ENCODE measurements around the gene FZD8. TPM values are rescaled to one million over a fixed set of nuclear protein-coding genes. Genes with fewer than 3 reads are reported as not detected.

Gene FZD8
- total RNA-seq, 1 experiment from 2014 or later = 13.8 TPM

GRCh38 chr10:35632027-35632426 is 10.1 kb downstream of the FZD8 start:
- Histone ChIP-seq H3K79me1 (ENCODE audit: insufficient read depth, low read depth, low read length, poor library complexity, severe bottlenecking) (no peaks in the 10 kb centered on the region), H2BK12ac (ENCODE audit: insufficient read length, low read depth, low read length) (no peak overlapping the region), H3K79me2 (ENCODE audit: insufficient read depth, low read length) (no peaks in the 10 kb centered on the region), H4K8ac (replicated peaks; ENCODE audit: insufficient read length, low read depth, low read length) (no peak overlapping the region), H2BK5ac (ENCODE audit: insufficient read length, low read length) (no peak overlapping the region), H3T11ph (ENCODE audit: low read length) (no peak overlapping the region), H3K27me3 (ENCODE audit: insufficient read depth, low read length) (no peaks in the 10 kb centered on the region), H3K14ac (ENCODE audit: insufficient read depth, low read length) (no peak overlapping the region), H3K4ac (ENCODE audit: low read depth, low read length) (no peak overlapping the region), H3K27ac (ENCODE audit: insufficient read length, low read depth, low read length) (no peak overlapping the region), H4K5ac (ENCODE audit: insufficient read length, low read depth, low read length) (no peak overlapping the region), H2BK20ac (ENCODE audit: low read depth, low read length, poor library complexity, severe bottlenecking) (no peak overlapping the region), H3K23me2 (ENCODE audit: insufficient read length, low read depth, low read length, poor library complexity, severe bottlenecking) (no peaks in the 10 kb centered on the region), H4K91ac (ENCODE audit: insufficient read length, low read depth, low read length) (no peak overlapping the region), H2BK120ac (ENCODE audit: low read depth, low read length, poor library complexity, severe bottlenecking) (no peak overlapping the region), H3K23ac (ENCODE audit: insufficient read length, low read depth, low read length) (no peak overlapping the region), H3K9me3 (ENCODE audit: control insufficient read depth, low read depth, low read length) (no peaks in the 10 kb centered on the region), H4K20me1 (ENCODE audit: control insufficient read depth, insufficient read depth, insufficient read length) (no peaks in the 10 kb centered on the region), H3K4me2 (ENCODE audit: insufficient read depth, insufficient read length, low read length) (no peak overlapping the region), H3K56ac (ENCODE audit: insufficient read length, low read depth, low read length) (no peak overlapping the region), H3K9ac (ENCODE audit: extremely low read depth, insufficient read length, low read length) (no peak overlapping the region), H3K18ac (ENCODE audit: insufficient read length, low read depth, low read length) (no peak overlapping the region), H3K4me1 (ENCODE audit: insufficient read depth, low read length) (no peaks in the 10 kb centered on the region), H2BK15ac (ENCODE audit: low read depth, low read length) (no peak overlapping the region), H2AFZ (ENCODE audit: low read length) (no peak overlapping the region), H2AK5ac (ENCODE audit: insufficient read length, low read length) (no peak overlapping the region)
- Mint-ChIP-seq H3K36me3 (ENCODE audit: insufficient read depth in 1 of 3, low read depth in 3 of 3) (no peaks in the 10 kb centered on the region; a peak in 2 of 7 replicates), H3K27ac (no peak overlapping the region), H3K27me3 (ENCODE audit: low read depth) (peaks cover 9% of the 10 kb centered on the region), H3K4me1 (peaks cover 27 to 30% of the 10 kb centered on the region in 2 experiments), H3K9me3 (peaks cover 5 to 8% of the 10 kb centered on the region in 2 experiments; a peak in 1 of 5 replicates), H3K4me3 (no peak overlapping the region)
- DNase-seq = no peak
- peak; percentile 55 for TF ChIP-seq CTCF (conservative IDR thresholded peaks at IDR 0.05)

Measured in H9 (cell line).